VCaP (cell line): Measurements from ENCODE around the gene CCDC66.

Experiments
- H3K27ac ChIP-seq: fragments of 450-650 bp; 2 replicates; pipeline ENCODE4 v1.5.1; 2017
- TF ChIP-seq, protein P1 (sequence below): fragments of 450-650 bp; conservative IDR thresholded peaks from 2 replicates; pipeline ENCODE4 v1.5.1; 2017; ENCODE audit warnings: mild to moderate bottlenecking, moderate library complexity

Gene CCDC66

DNA sequence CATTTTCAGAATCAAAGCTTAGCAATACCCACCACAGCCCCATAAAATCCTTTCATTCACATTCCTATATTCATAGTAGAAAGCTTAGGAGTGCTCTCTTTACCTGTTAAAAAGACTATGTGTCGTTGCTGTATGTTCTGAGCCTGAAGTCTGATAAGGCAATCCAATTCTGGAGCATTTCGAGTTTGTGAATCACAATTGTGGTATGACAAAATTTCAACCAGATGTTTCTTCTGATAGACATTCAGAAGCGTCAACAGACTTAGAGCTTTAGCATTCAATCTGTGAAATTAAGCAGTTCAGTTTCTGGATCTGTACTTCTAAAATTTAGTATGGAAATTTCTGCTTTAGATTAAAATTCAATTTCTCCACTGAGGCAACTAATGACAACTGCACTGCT lies 67.8 kb downstream of the CCDC66 start:
- TF ChIP-seq, protein P1, sequence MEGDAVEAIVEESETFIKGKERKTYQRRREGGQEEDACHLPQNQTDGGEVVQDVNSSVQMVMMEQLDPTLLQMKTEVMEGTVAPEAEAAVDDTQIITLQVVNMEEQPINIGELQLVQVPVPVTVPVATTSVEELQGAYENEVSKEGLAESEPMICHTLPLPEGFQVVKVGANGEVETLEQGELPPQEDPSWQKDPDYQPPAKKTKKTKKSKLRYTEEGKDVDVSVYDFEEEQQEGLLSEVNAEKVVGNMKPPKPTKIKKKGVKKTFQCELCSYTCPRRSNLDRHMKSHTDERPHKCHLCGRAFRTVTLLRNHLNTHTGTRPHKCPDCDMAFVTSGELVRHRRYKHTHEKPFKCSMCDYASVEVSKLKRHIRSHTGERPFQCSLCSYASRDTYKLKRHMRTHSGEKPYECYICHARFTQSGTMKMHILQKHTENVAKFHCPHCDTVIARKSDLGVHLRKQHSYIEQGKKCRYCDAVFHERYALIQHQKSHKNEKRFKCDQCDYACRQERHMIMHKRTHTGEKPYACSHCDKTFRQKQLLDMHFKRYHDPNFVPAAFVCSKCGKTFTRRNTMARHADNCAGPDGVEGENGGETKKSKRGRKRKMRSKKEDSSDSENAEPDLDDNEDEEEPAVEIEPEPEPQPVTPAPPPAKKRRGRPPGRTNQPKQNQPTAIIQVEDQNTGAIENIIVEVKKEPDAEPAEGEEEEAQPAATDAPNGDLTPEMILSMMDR = no peak

DNA sequence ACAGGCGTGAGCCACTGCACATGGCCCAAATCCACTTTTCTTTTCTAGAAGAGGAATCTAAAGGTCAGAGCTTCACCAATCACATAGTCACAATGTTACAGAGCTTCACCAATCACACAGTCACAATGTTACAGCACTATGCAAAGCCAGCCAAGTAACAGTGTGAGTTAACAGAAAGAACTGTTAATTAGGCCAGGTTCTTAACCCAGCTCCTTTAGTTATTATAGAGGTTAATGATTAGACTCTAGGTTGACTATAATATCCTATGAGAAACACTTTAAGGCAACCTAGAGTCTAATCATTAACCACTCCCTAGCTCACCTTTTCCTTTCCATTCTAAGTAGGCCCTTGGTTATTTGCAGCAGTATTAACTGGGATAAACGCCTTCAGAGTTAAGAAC lies 72.1 kb downstream of the CCDC66 start:
- TF ChIP-seq, protein P1 = no peak
- no peak overlapping the region for H3K27ac ChIP-seq

More for the DNA sequence above, 67.8 kb downstream of the CCDC66 start:
- H3K27ac ChIP-seq = no peak overlapping the region

DNA sequence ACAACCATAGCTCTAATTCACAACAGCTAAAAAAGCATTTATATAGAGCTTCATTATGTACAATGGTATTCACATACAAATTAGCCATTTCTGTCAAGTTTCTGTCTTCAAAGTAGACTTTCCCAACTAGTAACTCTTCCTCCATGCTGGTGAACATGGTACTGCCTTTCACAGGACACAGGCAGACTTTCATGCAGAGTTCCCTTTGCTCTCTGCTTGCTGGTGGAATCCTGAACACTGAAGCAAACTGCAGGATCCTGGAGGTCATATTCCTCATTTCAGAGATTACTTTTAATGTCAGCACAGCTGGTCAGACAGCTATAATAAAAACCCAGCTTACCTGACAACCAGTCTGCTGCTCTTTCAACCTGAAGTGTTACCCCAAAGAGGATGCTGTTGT lies 72.5 kb downstream of the CCDC66 start:
- H3K27ac ChIP-seq = peak overlapping the region; percentile 3; the same call in 1 of the 2 replicates
- TF ChIP-seq, protein P1 = no peak

DNA sequence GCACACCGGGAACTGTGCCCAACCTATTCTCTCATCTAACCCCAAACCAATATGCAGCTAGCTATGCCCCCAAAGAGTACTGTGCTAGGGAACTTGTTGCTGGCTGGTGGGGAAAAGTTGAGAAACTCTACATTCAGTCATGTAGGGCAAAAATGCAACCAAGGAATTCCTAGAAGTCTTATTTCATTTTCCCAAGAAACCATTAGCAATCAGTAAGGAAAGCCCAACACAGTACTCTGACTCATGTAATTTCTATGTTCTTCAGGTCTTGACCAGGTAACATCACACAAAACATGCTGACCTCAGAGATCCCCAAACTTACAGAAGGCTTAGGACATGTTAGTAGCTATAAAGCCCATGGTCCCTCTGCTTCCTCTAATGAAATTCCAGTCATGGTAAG lies 74.0 kb downstream of the CCDC66 start:
- H3K27ac ChIP-seq = no peak overlapping the region
- TF ChIP-seq, protein P1 = no peak

DNA sequence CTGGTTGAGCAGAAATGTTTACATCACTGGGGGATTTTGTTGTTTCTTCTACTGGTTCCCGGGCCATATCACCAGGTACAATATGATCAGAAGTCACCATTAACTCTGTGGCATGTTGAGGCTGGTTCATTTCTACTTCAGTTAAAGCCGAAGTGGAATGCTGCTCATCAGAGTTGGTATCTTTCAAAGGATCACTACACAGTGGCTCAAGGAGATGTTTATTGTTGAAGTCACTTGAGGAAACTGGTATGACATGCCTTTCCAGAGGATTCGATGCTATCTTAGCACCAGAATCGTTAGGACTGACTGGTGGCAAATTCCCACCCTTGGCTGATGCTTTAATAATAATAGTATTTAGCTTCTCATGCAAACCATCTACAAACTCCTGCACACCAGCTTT lies 76.2 kb downstream of the CCDC66 start:
- TF ChIP-seq, protein P1 = no peak
- no peak overlapping the region for H3K27ac ChIP-seq

DNA sequence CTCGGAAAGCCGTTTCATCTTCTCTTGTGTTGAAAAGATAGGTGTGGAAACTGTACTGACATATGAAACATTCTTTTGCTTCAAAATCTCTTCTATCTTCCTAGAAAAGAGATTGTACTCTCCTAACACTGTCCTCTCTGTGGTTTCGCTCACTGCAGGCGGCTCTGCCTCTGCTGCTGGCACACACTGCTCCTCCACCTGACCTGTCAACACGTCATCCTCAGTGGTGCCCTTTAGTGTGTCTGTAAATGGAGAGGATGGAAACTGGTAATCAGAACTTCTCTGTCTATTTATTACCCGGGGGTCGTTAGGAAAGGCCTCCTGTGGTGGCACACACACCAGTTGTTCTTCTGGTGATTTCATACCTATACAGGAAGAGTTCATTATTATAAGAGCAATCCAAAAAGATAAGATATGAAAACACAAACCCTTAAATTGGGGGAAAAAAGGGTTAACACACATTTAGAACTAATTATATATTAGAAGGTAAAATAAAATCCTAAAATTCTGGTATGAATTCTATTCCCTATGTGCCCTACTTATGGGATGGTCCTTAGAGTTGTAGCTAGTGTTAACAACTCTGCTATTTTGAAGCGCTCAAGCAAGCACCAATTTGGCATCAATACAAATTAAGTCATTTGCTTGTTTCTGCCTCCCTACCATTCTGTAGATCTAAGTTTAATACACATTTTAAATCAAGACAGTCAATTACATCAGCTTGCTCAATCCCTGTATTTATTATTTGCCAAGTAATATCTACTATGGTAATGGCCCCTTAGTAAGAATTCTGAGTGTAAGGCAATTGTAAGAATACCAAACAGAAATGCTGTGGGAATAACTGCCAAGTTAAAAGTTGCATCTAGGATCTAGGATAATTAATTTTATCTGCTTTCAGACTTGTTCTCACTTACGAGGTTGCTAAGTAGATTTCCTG lies 76.9 kb downstream of the CCDC66 start:
- H3K27ac ChIP-seq = no peak overlapping the region
- TF ChIP-seq, protein P1 = no peak

DNA sequence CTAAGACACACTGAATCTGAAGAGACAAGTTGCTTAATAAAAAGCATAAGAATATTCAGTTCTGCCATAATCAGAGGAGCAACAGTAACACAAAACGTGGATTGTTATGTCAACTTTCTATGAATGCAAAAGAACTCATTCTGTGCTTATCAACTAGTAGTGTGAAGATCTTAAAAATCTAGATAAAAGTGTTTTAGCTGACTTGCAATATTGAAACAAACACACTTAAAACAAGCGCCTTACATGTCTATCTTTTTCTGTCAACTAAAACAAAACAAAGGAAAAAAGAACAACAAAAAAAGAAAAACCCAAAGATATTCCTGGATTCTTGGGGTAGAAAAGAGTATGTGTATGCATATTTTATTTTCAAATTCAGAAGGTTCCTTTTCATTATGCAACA lies 88.4 kb downstream of the CCDC66 start:
- H3K27ac ChIP-seq = no peak overlapping the region
- TF ChIP-seq, protein P1 = no peak
